ENCODE results near the gene DAGLB.

DNA sequence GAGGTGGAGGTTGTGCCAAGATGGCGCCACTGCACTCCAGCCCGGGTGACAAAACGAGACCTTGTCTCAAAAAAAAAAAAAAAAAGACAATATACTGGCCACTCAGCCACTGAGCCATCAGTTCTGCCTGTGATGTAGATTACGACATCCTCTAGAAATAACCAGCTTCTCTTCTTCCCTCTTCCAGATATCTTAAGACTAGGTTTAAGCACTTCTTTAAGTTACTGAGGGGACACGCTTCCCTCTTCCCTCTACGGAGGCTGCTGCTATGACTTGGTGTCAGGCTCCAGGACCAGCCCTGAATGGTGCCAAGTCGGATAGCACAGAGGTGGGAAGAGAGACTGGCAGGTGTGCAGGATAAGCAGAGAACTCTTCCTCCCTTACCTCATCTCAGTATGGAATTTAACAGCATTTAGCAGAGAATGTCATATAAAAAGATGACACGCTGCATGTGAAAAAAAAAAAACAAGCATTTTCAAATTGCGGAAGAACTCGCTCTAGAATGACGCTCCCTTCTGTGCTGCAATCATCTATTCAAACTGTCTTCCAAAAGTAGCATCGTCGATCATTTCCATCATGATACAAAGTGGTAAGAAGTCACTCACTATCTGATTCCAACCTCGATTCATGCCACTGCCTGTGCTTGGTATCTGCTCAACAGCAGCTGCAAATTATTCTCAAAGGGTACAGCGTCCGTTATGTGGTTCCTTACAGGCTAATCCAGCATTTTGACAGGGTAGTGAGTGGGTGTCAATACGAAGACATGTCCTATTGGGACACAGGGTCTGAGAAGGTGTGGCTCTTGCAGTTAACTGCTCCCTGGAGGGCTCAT lies 13.8 kb downstream of the DAGLB start:
- TF ChIP-seq GATA2 (IDR thresholded peaks at IDR 0.05; ENCODE audit: low read depth, low read length) = no peak
- TF ChIP-seq GATA3 (IDR thresholded peaks at IDR 0.05; ENCODE audit: low read depth, low read length) = no peak
